ENCODE data around the gene ZNF181.

GRCh38 chr19:34766386-34766785, 32.3 kb downstream of the ZNF181 start:
- TF ChIP-seq ESRRA (CRISPR knock-in tag; IDR thresholded peaks at IDR 0.05; ENCODE audit: borderline replicate concordance) (no peak), CBFB (CRISPR knock-in tag; IDR thresholded peaks at IDR 0.05; ENCODE audit: low read depth) (no peak), CTCF (IDR thresholded peaks at IDR 0.05) (no peak), JUN (CRISPR knock-in tag; IDR thresholded peaks at IDR 0.05) (no peak), TEAD1 (CRISPR knock-in tag; IDR thresholded peaks at IDR 0.05) (no peak), MLX (CRISPR knock-in tag; IDR thresholded peaks at IDR 0.05) (no peak), CREB1 (CRISPR knock-in tag; IDR thresholded peaks at IDR 0.05) (no peak), ZNF317 (CRISPR knock-in tag; IDR thresholded peaks at IDR 0.05; ENCODE audit: borderline replicate concordance, low read depth) (no peak), NFYB (CRISPR knock-in tag; conservative IDR thresholded peaks at IDR 0.05; ENCODE audit: low read depth) (no peak)
- TF ChIP-seq, protein P1, sequence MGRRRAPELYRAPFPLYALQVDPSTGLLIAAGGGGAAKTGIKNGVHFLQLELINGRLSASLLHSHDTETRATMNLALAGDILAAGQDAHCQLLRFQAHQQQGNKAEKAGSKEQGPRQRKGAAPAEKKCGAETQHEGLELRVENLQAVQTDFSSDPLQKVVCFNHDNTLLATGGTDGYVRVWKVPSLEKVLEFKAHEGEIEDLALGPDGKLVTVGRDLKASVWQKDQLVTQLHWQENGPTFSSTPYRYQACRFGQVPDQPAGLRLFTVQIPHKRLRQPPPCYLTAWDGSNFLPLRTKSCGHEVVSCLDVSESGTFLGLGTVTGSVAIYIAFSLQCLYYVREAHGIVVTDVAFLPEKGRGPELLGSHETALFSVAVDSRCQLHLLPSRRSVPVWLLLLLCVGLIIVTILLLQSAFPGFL (CRISPR knock-in tag; IDR thresholded peaks at IDR 0.05; ENCODE audit: borderline replicate concordance): no peak
- TF ChIP-seq, protein P2, sequence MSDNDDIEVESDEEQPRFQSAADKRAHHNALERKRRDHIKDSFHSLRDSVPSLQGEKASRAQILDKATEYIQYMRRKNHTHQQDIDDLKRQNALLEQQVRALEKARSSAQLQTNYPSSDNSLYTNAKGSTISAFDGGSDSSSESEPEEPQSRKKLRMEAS (CRISPR knock-in tag; IDR thresholded peaks at IDR 0.05): no peak

Measured in WTC11 (cell line).